Peyer's patch (tissue), 4 donors: ENCODE results near the gene PHETA1.

ENCODE experiments used
- POLR2A ChIP-seq, 2 donors: fragments of 450-650 bp; IDR thresholded peaks; one replicate each; pipeline ENCODE4 v1.5.1; 2017; ENCODE audit warnings: antibody characterized with exemption in 2 of 2, mild to moderate bottlenecking in 2 of 2, moderate library complexity in 2 of 2
- TF ChIP-seq, protein P1 (sequence below), 6 experiments: fragments of 450-650 bp in 4 of 6; fragments of 200-600 bp in 2 of 6; sonication (generic) in 1 of 6; IDR thresholded peaks; one replicate each; pipeline ENCODE4 v1.5.1; 2017 to 2019; ENCODE audit warnings: antibody characterized with exemption in 6 of 6, mild to moderate bottlenecking in 3 of 6, moderate library complexity in 1 of 6

DNA sequence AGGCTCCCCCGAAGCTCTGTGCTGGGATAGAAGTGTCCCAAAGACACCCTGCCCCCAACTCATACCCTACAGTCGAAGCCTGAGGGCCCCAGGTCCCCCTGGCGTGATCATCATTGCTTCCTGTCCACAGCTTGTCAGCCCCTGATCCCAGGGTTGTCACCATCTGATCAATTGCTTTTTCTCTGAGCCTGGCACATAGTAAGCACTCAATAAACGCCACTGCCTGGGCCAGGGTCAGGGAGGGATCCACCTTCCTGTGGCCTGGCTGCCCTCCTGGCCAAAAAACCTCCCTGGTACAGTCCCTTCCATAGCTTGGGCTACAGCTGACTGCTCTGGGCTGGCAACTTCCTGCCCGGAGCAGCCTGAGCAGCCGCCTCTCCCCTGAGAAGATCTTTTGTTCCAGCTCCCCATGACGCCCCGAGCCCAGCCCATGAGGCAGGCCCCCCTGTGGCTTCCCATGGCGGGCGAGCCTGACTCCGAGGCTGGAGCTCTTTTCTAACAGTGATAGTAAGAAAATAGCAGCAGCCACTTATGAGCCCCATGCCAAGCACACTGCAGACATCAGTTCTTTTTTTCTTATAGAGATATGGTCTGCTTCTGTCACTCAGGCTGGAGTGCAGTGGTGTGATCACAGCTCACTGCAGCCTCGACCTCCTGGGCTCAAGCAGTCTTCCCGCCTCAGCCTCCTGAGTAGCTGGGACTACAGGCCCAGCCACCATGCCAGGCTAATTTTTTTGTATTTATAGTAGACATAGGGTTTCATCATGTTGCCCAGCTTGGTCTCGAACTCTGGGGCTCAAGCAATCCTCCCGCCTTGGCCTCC is 43.3 kb upstream of the PHETA1 start:
- TF ChIP-seq, protein P1, sequence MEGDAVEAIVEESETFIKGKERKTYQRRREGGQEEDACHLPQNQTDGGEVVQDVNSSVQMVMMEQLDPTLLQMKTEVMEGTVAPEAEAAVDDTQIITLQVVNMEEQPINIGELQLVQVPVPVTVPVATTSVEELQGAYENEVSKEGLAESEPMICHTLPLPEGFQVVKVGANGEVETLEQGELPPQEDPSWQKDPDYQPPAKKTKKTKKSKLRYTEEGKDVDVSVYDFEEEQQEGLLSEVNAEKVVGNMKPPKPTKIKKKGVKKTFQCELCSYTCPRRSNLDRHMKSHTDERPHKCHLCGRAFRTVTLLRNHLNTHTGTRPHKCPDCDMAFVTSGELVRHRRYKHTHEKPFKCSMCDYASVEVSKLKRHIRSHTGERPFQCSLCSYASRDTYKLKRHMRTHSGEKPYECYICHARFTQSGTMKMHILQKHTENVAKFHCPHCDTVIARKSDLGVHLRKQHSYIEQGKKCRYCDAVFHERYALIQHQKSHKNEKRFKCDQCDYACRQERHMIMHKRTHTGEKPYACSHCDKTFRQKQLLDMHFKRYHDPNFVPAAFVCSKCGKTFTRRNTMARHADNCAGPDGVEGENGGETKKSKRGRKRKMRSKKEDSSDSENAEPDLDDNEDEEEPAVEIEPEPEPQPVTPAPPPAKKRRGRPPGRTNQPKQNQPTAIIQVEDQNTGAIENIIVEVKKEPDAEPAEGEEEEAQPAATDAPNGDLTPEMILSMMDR (IDR thresholded peaks at IDR 0.05): no peak
- TF ChIP-seq POLR2A (IDR thresholded peaks at IDR 0.05): no peak
